Muscle layer of colon (tissue), 2 donors: ENCODE data around the gene CALD1.

ENCODE experiments used
- H3K27ac ChIP-seq: one replicate; pipeline ENCODE4 v1.7.0; 2013; ENCODE audit warnings: low read depth, mild to moderate bottlenecking, low read length, moderate library complexity
- H3K27me3 ChIP-seq, 2 donors: one replicate each; pipeline ENCODE4 v1.7.0; 2013; ENCODE audit warnings: low read length in 2 of 2, mild to moderate bottlenecking in 2 of 2; ENCODE audit not compliant: insufficient read depth in 2 of 2, control insufficient read depth in 1 of 2
- H3K36me3 ChIP-seq: one replicate; pipeline ENCODE4 v1.7.0; 2013; ENCODE audit warnings: mild to moderate bottlenecking, low read length; ENCODE audit not compliant: insufficient read depth
- H3K4me1 ChIP-seq: one replicate; pipeline ENCODE4 v1.7.0; 2013; ENCODE audit warnings: mild to moderate bottlenecking, low read length; ENCODE audit not compliant: insufficient read depth
- H3K4me3 ChIP-seq, 2 donors: one replicate each; pipeline ENCODE4 v1.7.0; 2013; ENCODE audit warnings: low read length in 2 of 2, low read depth in 1 of 2, mild to moderate bottlenecking in 1 of 2, moderate library complexity in 1 of 2
- H3K9ac ChIP-seq: one replicate; pipeline ENCODE4 v1.7.0; 2013; ENCODE audit warnings: low read length
- H3K9me3 ChIP-seq: one replicate; pipeline ENCODE4 v1.7.0; 2013; ENCODE audit warnings: mild to moderate bottlenecking, low read length
- donor health status: abdominal sarcoma.
- donor health status: Adenocarcinoma of cecum.

The CALD1 gene

GRCh38 chr7:134943785-134944400, 164.5 kb downstream of the CALD1 start:
- Histone ChIP-seq H3K9ac (no peak overlapping the region), H3K36me3 (peaks cover 46% of the 10 kb centered on the region), H3K4me1 (peaks cover 10% of the 10 kb centered on the region), H3K27ac (no peak overlapping the region), H3K9me3 (no peaks in the 10 kb centered on the region), H3K4me3 (no peak overlapping the region), H3K27me3 (no peaks in the 10 kb centered on the region)

- Histone ChIP-seq H3K4me1 (peaks cover 12% of the 10 kb centered on the region), H3K9me3 (no peaks in the 10 kb centered on the region), H3K27me3 (no peaks in the 10 kb centered on the region), H3K4me3 (no peak overlapping the region), H3K9ac (no peak overlapping the region), H3K36me3 (peaks cover 59% of the 10 kb centered on the region), H3K27ac (no peak overlapping the region)
Measured at GRCh38 chr7:134945691-134946090, 166.3 kb downstream of the CALD1 start.

GRCh38 chr7:134946260-134946659, 166.8 kb downstream of the CALD1 start:
- Histone ChIP-seq H3K27me3 (no peaks in the 10 kb centered on the region), H3K36me3 (peaks cover 59% of the 10 kb centered on the region), H3K27ac (no peak overlapping the region), H3K9ac (no peak overlapping the region), H3K4me3 (no peak overlapping the region), H3K9me3 (no peaks in the 10 kb centered on the region), H3K4me1 (peaks cover 12% of the 10 kb centered on the region)

- H3K9me3 ChIP-seq, result no peaks in the 10 kb centered on the region
- no peak overlapping the region for H3K27ac ChIP-seq
- peaks cover 55% of the 10 kb centered on the region for H3K36me3 ChIP-seq
- peaks cover 3% of the 10 kb centered on the region for H3K4me1 ChIP-seq
- H3K27me3 ChIP-seq, result no peaks in the 10 kb centered on the region
- H3K9ac ChIP-seq, result no peak overlapping the region
- no peak overlapping the region for H3K4me3 ChIP-seq
Measured at GRCh38 chr7:134947329-134947728, 167.9 kb downstream of the CALD1 start.

GRCh38 chr7:134947831-134948230, 168.4 kb downstream of the CALD1 start:
- Histone ChIP-seq H3K27me3 (no peaks in the 10 kb centered on the region), H3K4me3 (no peak overlapping the region), H3K27ac (no peak overlapping the region), H3K36me3 (peaks cover 58% of the 10 kb centered on the region), H3K4me1 (peaks cover 3% of the 10 kb centered on the region), H3K9ac (no peak overlapping the region), H3K9me3 (no peaks in the 10 kb centered on the region)

GRCh38 chr7:134948246-134948645, 168.8 kb downstream of the CALD1 start:
- Histone ChIP-seq H3K4me3 (no peak overlapping the region), H3K36me3 (peaks cover 58% of the 10 kb centered on the region), H3K9me3 (no peaks in the 10 kb centered on the region), H3K27ac (no peak overlapping the region), H3K4me1 (peaks cover 3% of the 10 kb centered on the region), H3K27me3 (no peaks in the 10 kb centered on the region), H3K9ac (no peak overlapping the region)

GRCh38 chr7:134948736-134949135, 169.3 kb downstream of the CALD1 start:
- Histone ChIP-seq H3K4me1 (peaks cover 3% of the 10 kb centered on the region), H3K27me3 (no peaks in the 10 kb centered on the region), H3K36me3 (peaks cover 62% of the 10 kb centered on the region), H3K4me3 (no peak overlapping the region), H3K9me3 (no peaks in the 10 kb centered on the region), H3K27ac (no peak overlapping the region), H3K9ac (no peak overlapping the region)

- H3K36me3 ChIP-seq, result peaks cover 65% of the 10 kb centered on the region
- no peak overlapping the region for H3K4me3 ChIP-seq
- H3K9ac ChIP-seq, result no peak overlapping the region
- H3K4me1 ChIP-seq, result peaks cover 3% of the 10 kb centered on the region
- no peaks in the 10 kb centered on the region for H3K27me3 ChIP-seq
- H3K27ac ChIP-seq, result no peak overlapping the region
- no peaks in the 10 kb centered on the region for H3K9me3 ChIP-seq
Measured at GRCh38 chr7:134949171-134949570, 169.7 kb downstream of the CALD1 start.

GRCh38 chr7:134954197-134955082, 175.0 kb downstream of the CALD1 start:
- Histone ChIP-seq H3K9ac (no peak overlapping the region), H3K27ac (no peak overlapping the region), H3K4me1 (no peaks in the 10 kb centered on the region), H3K9me3 (no peaks in the 10 kb centered on the region), H3K4me3 (no peak overlapping the region), H3K36me3 (peaks cover 64% of the 10 kb centered on the region), H3K27me3 (no peaks in the 10 kb centered on the region)

- no peak overlapping the region for H3K9ac ChIP-seq
- peaks cover 6% of the 10 kb centered on the region for H3K4me1 ChIP-seq
- no peak overlapping the region for H3K4me3 ChIP-seq
- H3K9me3 ChIP-seq, result no peaks in the 10 kb centered on the region
- H3K27me3 ChIP-seq, result no peaks in the 10 kb centered on the region
- H3K36me3 ChIP-seq, result peaks cover 63% of the 10 kb centered on the region
- no peak overlapping the region for H3K27ac ChIP-seq
Measured at GRCh38 chr7:134957005-134957404, 177.6 kb downstream of the CALD1 start.

- Histone ChIP-seq H3K36me3 (peaks cover 69% of the 10 kb centered on the region), H3K27me3 (no peaks in the 10 kb centered on the region), H3K9me3 (no peaks in the 10 kb centered on the region), H3K4me1 (peaks cover 20% of the 10 kb centered on the region), H3K4me3 (no peak overlapping the region), H3K9ac (no peak overlapping the region), H3K27ac (no peak overlapping the region)
Measured at GRCh38 chr7:134959810-134960209, 180.4 kb downstream of the CALD1 start.
